Stimulated activated effector memory CD8-positive, alpha-beta T cell treated with anti-CD3 and anti-CD28 coated beads, Interleukin-12 subunit alpha, Interleukin-12 subunit beta, amount 100 ng/mL, for 72 hours (primary cell): ENCODE data around the gene TEAD4.

Source experiments
- ATAC-seq: fragments of 150-1000 bp; cut with Tn5 transposase; 2 replicates; pipeline ENCODE4 v1.10.0; 2021
- DNase-seq, 2 donors: peaks; one replicate each; pipeline ENCODE4 v3.0.0; 2021 to 2022; ENCODE audit warnings: low spot score in 2 of 2
- H3K27ac Mint-ChIP-seq: one replicate; pipeline ENCODE4 v1.8.0; 2022; ENCODE audit warnings: mild to moderate bottlenecking, mixed read lengths
- H3K36me3 Mint-ChIP-seq: one replicate; pipeline ENCODE4 v1.8.0; 2022; ENCODE audit warnings: mild to moderate bottlenecking, mixed read lengths
- H3K4me1 Mint-ChIP-seq: one replicate; pipeline ENCODE4 v1.8.0; 2022; ENCODE audit warnings: mixed read lengths
- H3K4me3 Mint-ChIP-seq: one replicate; pipeline ENCODE4 v1.8.0; 2022; ENCODE audit warnings: mild to moderate bottlenecking, mixed read lengths
- H3K9me3 Mint-ChIP-seq: one replicate; pipeline ENCODE4 v1.8.0; 2022; ENCODE audit warnings: mixed read lengths

Gene TEAD4

GRCh38 chr12:3003357-3003992 is 44.3 kb downstream of the TEAD4 start:
- Mint-ChIP-seq H3K27ac (no peak overlapping the region), H3K4me3 (no peak overlapping the region), H3K36me3 (no peaks in the 10 kb centered on the region), H3K9me3 (no peaks in the 10 kb centered on the region), H3K4me1 (peaks cover 5% of the 10 kb centered on the region)
- DNase-seq: no peak
- no peak for ATAC-seq

- no peaks in the 10 kb centered on the region for H3K36me3 Mint-ChIP-seq
- ATAC-seq: no peak
- H3K9me3 Mint-ChIP-seq: no peaks in the 10 kb centered on the region
Measured at GRCh38 chr12:3004655-3005565, 45.7 kb downstream of the TEAD4 start.

DNA sequence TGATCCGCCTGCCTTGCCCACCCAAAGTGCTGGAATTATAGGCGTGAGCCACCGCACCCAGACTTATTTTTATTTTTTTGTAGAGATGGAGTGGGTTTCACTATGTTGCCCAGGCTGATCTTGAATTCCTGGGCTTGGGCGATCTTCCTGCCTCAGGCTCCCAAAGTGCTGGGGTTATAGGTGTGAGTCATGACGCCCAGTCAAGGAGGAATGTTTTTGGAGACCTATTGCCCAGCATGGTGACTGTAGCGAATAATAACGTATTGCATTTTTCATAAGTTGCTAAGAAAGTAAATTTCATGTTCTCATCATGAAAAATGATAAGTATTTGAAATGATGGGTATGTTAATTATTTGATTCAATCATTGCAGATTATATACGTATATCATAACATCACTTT is 46.5 kb downstream of the TEAD4 start:
- no peaks in the 10 kb centered on the region for H3K4me1 Mint-ChIP-seq

More at GRCh38 chr12:3004655-3005565, 45.7 kb downstream of the TEAD4 start:
- DNase-seq: no peak
- Mint-ChIP-seq H3K4me3 (no peak overlapping the region), H3K27ac (no peak overlapping the region), H3K4me1 (peaks cover 1% of the 10 kb centered on the region)

DNA sequence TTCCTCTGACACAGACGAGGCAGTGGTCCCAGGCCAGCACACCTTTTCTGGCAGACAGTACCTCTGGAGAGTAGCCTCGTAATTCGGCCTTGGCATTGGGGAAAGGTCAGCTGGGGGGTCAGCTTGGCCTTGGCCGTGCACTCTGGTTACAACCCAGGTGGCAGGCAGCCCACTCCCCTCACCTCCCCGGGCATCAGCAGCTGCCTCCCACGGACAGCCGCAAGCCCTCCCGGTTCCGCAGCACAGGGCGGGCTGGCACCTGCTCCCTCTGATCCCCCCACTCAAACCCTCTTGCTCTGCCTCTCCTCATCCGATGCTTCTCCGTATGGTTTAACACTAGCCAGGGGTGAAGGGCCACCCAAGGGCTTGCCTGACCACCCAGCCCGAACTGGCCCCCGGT is 50.6 kb downstream of the TEAD4 start:
- no peak for ATAC-seq
- no peak overlapping the region for H3K4me3 Mint-ChIP-seq
- DNase-seq: no peak
- H3K4me1 Mint-ChIP-seq: no peaks in the 10 kb centered on the region
- no peak overlapping the region for H3K27ac Mint-ChIP-seq
- H3K9me3 Mint-ChIP-seq: no peaks in the 10 kb centered on the region
- H3K36me3 Mint-ChIP-seq: no peaks in the 10 kb centered on the region

More for the DNA sequence above, 46.5 kb downstream of the TEAD4 start:
- Mint-ChIP-seq H3K36me3 (no peaks in the 10 kb centered on the region), H3K27ac (no peak overlapping the region), H3K9me3 (no peaks in the 10 kb centered on the region), H3K4me3 (no peak overlapping the region)
- no peak for ATAC-seq
- no peak for DNase-seq

- no peak overlapping the region for H3K4me3 Mint-ChIP-seq
Measured at GRCh38 chr12:3010214-3010930, 51.2 kb downstream of the TEAD4 start.

DNA sequence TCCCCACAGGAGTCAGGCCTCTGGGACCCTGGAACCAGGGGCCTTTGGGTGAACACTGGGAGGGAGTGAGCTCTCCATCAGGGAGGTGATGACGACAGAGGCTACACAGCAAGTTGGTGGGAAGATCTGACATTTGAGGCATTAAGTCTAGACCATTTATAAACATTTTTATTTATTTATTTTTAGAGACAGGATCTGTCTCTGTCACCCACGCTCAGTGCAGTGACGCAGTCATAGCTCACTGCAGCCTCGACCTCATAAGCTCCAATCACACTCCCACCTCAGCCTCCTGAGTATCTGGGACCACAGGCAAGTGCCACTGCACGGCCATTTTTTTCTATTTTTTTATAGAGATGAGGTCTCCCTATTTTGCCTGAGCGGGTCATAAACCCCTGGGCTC is 53.6 kb downstream of the TEAD4 start:
- ATAC-seq (no peak), DNase-seq (no peak)
- H3K4me3 Mint-ChIP-seq: no peak overlapping the region
- no peaks in the 10 kb centered on the region for H3K9me3 Mint-ChIP-seq
- H3K4me1 Mint-ChIP-seq: no peaks in the 10 kb centered on the region
- H3K36me3 Mint-ChIP-seq: no peaks in the 10 kb centered on the region
- H3K27ac Mint-ChIP-seq: no peak overlapping the region

More at GRCh38 chr12:3010214-3010930, 51.2 kb downstream of the TEAD4 start:
- no peaks in the 10 kb centered on the region for H3K9me3 Mint-ChIP-seq
- no peaks in the 10 kb centered on the region for H3K4me1 Mint-ChIP-seq
- no peaks in the 10 kb centered on the region for H3K36me3 Mint-ChIP-seq
- DNase-seq: no peak
- H3K27ac Mint-ChIP-seq: no peak overlapping the region
- ATAC-seq: no peak

DNA sequence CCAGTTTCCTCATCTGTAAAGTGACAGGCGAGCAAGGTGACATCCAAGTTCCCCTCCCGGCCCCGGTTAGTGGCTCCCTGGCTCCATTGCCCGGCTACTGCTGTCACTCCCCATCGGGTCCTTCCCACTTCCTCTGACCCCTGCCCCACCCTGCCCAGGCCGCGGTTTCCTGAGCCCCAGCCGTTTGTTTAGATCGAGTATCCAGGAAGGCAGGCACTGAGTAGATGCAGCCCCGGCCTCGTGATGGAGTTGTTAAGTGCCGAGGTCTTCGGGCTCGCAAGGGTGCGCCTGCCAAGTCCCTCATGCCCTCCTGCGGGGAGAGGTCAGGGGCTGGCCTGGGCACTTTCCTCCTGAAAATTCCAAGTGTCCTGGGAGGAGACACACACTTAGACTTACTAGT is 55.4 kb downstream of the TEAD4 start:
- H3K4me3 Mint-ChIP-seq: no peak overlapping the region
- H3K27ac Mint-ChIP-seq: no peak overlapping the region
- DNase-seq (no peak), ATAC-seq (no peak)
- no peaks in the 10 kb centered on the region for H3K4me1 Mint-ChIP-seq
- H3K36me3 Mint-ChIP-seq: no peaks in the 10 kb centered on the region
- H3K9me3 Mint-ChIP-seq: no peaks in the 10 kb centered on the region

GRCh38 chr12:3015356-3015755 is 56.2 kb downstream of the TEAD4 start:
- Mint-ChIP-seq H3K4me3 (no peak overlapping the region), H3K27ac (no peak overlapping the region), H3K4me1 (no peaks in the 10 kb centered on the region), H3K9me3 (no peaks in the 10 kb centered on the region), H3K36me3 (no peaks in the 10 kb centered on the region)
- no peak for ATAC-seq
- DNase-seq: no peak

DNA sequence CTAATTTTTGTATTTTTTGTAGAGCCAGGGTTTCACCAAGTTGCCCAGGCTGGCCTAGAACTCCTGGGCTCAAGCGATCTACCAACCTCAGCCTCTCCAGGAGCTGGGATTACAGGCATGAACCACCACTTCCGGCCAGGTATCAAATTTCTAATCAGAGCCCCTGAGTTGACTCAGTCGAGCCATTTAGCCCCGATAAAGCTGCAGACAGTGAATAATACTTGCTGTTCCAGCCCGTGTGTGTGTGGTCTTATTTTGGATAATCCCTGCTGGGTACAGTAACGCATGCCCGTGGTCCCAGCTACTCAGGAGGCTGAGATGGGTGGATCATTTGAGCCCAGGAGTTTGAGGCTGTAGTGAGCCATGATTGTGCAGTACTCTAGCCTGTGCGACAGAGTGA is 57.0 kb downstream of the TEAD4 start:
- no peaks in the 10 kb centered on the region for H3K9me3 Mint-ChIP-seq
- no peak overlapping the region for H3K4me3 Mint-ChIP-seq
- no peak for ATAC-seq
- no peaks in the 10 kb centered on the region for H3K4me1 Mint-ChIP-seq
- no peak for DNase-seq
- no peak overlapping the region for H3K27ac Mint-ChIP-seq
- H3K36me3 Mint-ChIP-seq: no peaks in the 10 kb centered on the region

- Mint-ChIP-seq H3K4me3 (no peak overlapping the region), H3K36me3 (no peaks in the 10 kb centered on the region)
Measured at GRCh38 chr12:3017281-3017680, 58.1 kb downstream of the TEAD4 start.

GRCh38 chr12:3018284-3019004 is 59.2 kb downstream of the TEAD4 start:
- Mint-ChIP-seq H3K9me3 (no peaks in the 10 kb centered on the region), H3K4me1 (no peaks in the 10 kb centered on the region), H3K27ac (no peak overlapping the region), H3K4me3 (no peak overlapping the region), H3K36me3 (no peaks in the 10 kb centered on the region)
- ATAC-seq (no peak), DNase-seq (no peak)

More at GRCh38 chr12:3017281-3017680, 58.1 kb downstream of the TEAD4 start:
- ATAC-seq: no peak
- no peak overlapping the region for H3K27ac Mint-ChIP-seq
- DNase-seq: no peak
- no peaks in the 10 kb centered on the region for H3K4me1 Mint-ChIP-seq
- H3K9me3 Mint-ChIP-seq: no peaks in the 10 kb centered on the region

GRCh38 chr12:3019005-3019680 is 59.9 kb downstream of the TEAD4 start:
- ATAC-seq: no peak
- H3K27ac Mint-ChIP-seq: no peak overlapping the region

GRCh38 chr12:3020399-3020798 is 61.2 kb downstream of the TEAD4 start:
- ATAC-seq (no peak), DNase-seq (no peak)
- no peak overlapping the region for H3K4me3 Mint-ChIP-seq
- no peak overlapping the region for H3K27ac Mint-ChIP-seq
- no peaks in the 10 kb centered on the region for H3K36me3 Mint-ChIP-seq
- no peaks in the 10 kb centered on the region for H3K9me3 Mint-ChIP-seq
- H3K4me1 Mint-ChIP-seq: no peaks in the 10 kb centered on the region

More at GRCh38 chr12:3019005-3019680, 59.9 kb downstream of the TEAD4 start:
- Mint-ChIP-seq H3K9me3 (no peaks in the 10 kb centered on the region), H3K36me3 (no peaks in the 10 kb centered on the region), H3K4me3 (no peak overlapping the region), H3K4me1 (no peaks in the 10 kb centered on the region)
- DNase-seq: no peak

- no peaks in the 10 kb centered on the region for H3K9me3 Mint-ChIP-seq
Measured at GRCh38 chr12:3020850-3021435, 61.7 kb downstream of the TEAD4 start.

More at GRCh38 chr12:3020850-3021435, 61.7 kb downstream of the TEAD4 start:
- ATAC-seq: no peak
- Mint-ChIP-seq H3K36me3 (no peaks in the 10 kb centered on the region), H3K4me3 (no peak overlapping the region), H3K4me1 (no peaks in the 10 kb centered on the region), H3K27ac (no peak overlapping the region)
- no peak for DNase-seq
